Heart right ventricle (tissue), 16 donors: ENCODE measurements around the gene POLE3. TPM values are rescaled to one million over a fixed set of nuclear protein-coding genes. Genes with fewer than 3 reads are reported as not detected.

Experiments
- ATAC-seq, 8 donors: fragments of 200-7000 bp; cut with Tn5 transposase; one replicate each; pipeline ENCODE4 v1.9.1; 2020; ENCODE audit warnings: mild to moderate bottlenecking in 8 of 8, moderate library complexity in 8 of 8, moderate number of reproducible peaks in 1 of 8
- DNase-seq, 2 donors: peaks; one replicate each; pipeline ENCODE4 v3.0.0-alpha.2; 2020
- H3K27ac ChIP-seq, 10 donors: fragments of 200-600 bp; sonication (generic) in 2 of 10; one replicate each; pipeline versions ENCODE4 v1.5.0 to v1.8.0; 2020 to 2022; ENCODE audit warnings: mild to moderate bottlenecking in 3 of 10
- H3K27me3 ChIP-seq, 7 donors: fragments of 200-600 bp; one replicate each; pipeline ENCODE4 v1.8.0; 2021 to 2022; ENCODE audit warnings: mild to moderate bottlenecking in 2 of 7
- H3K36me3 ChIP-seq, 9 donors: fragments of 200-600 bp; sonication (generic) in 1 of 9; one replicate each; pipeline versions ENCODE4 v1.5.0 to v1.8.0; 2020 to 2022; ENCODE audit warnings: mild to moderate bottlenecking in 2 of 9
- H3K4me1 ChIP-seq, 9 donors: fragments of 200-600 bp; sonication (generic) in 1 of 9; one replicate each; pipeline versions ENCODE4 v1.5.0 to v1.8.0; 2020 to 2022; ENCODE audit warnings: mild to moderate bottlenecking in 4 of 9
- H3K4me3 ChIP-seq, 10 donors: fragments of 200-600 bp; sonication (generic) in 2 of 10; one replicate each; pipeline versions ENCODE4 v1.5.0 to v1.8.0; 2020 to 2022; ENCODE audit warnings: mild to moderate bottlenecking in 7 of 10, moderate library complexity in 2 of 10
- H3K9me3 ChIP-seq, 11 donors: fragments of 200-600 bp in 10 of 11; sonication (generic) in 2 of 11; one replicate each; pipeline versions ENCODE4 v1.5.0 to v1.8.0; 2013 to 2022; ENCODE audit warnings: mild to moderate bottlenecking in 2 of 11, control low read depth in 1 of 11, moderate library complexity in 1 of 11
- WGBS, 2 donors: extraction: QIAGEN DNeasy Blood & Tissue Kit; methylation state at CpG; one replicate each; pipeline ENCODE4 v1.1.7; 2013; ENCODE audit warnings: inconsistent platforms in 1 of 2; 5-methylcytosine and 5-hydroxymethylcytosine counted together
- intact Hi-C, 10 donors: fragments of 100-400 bp; cut with DNase I; formaldehyde crosslinking; loops; one replicate each; pipeline versions ENCODE4 v1.11.1 to v1.14.2; 2022
- polyA plus RNA-seq, 2 donors: library from polyadenylated mRNA; stranded (reverse); fragments of 200-250 nt; gene quantifications; one replicate each; pipeline ENCODE4 v1.2.3, GENCODE V29; 2013
- total RNA-seq, 10 donors: library from RNA; stranded (reverse); fragmentation: NEBNext Ultra II Directional in 3 of 10; extraction: Animal tissue kit (Norgen Biotek cat#: 25700) in 3 of 10; gene quantifications; one replicate each; pipeline versions ENCODE4 v1.2.1 to v1.2.4, GENCODE V29; 2021 to 2023
- TF ChIP-seq, protein P1 (sequence below), 9 donors: fragments of 200-600 bp; sonication (generic) in 2 of 9; IDR thresholded peaks; one replicate each; pipeline versions ENCODE4 v1.5.0 to v1.8.0; 2021 to 2022; ENCODE audit warnings: antibody characterized with exemption in 9 of 9, mild to moderate bottlenecking in 5 of 9, moderate library complexity in 1 of 9
- donor health status: Arrhythmogenic right ventricular cardiomyopathy.
- donor health status: ischemic (EF 13 %, LVEDD 7.1; RV severe dilation, severe dysfunction).
- donor health status: healthy with polysubstance abuse.
- donor health status: DM: no; HTN: yes; CAD: no.
- donor health status: DM: no; HTN: no; CAD: no.
- donor health status: ischemic (EF 25% LVEDD 6.9; RV normal size, moderate dysfunction).
- donor health status: ischemic (EF 25% LVEDD 5.7; RV mildly dilated, moderate dysfunction).
- donor health status: healthy.
- donor health status: DM: yes; HTN: yes; CAD: no.
- donor health status: Ischemic cardiomyopathy.
- donor health status: ischemic (EF 35%, LVEDD 5.7; RV mildly dilated, moderate dysfunction).
- donor health status: nonischemic (EF 11% LVEDD 7.7; RV severe dilation, severe dysfunction).
- donor health status: DM: yes; HTN: yes; CAD: no.
- donor health status: PGD.
- donor health status: ischemic (EF 29% LVEDD 5.4; RV normal size, mild dysfunction).
- donor health status: nonischemic (EF 23%, LVEDD 6.1; RV moderate dilation, normal function).

The POLE3 gene
- total and polyA plus RNA-seq, 12 donors, result 14.2 to 45.0 (median 23.1) TPM

DNA sequence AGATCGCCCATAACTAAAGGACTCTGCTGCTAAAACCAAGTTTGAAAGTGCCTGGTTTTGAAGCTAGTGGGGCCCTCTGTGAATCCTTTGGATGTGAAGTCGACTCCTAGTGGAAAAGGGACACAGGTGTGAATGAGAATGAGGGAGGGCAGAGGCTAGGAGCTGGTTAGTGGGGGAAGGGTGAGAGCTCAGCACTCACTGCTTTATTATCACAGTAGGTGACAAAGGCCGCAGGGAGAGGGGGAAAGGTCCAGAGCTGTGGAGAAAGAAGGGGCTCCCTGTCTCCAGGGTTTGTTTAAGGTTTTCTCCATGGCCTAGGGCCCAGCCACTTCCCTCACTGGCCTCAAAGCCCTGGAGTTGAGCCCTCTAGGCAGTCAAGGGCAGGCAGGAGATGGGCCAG, 37.2 kb downstream of the POLE3 start:
- TF ChIP-seq, protein P1, sequence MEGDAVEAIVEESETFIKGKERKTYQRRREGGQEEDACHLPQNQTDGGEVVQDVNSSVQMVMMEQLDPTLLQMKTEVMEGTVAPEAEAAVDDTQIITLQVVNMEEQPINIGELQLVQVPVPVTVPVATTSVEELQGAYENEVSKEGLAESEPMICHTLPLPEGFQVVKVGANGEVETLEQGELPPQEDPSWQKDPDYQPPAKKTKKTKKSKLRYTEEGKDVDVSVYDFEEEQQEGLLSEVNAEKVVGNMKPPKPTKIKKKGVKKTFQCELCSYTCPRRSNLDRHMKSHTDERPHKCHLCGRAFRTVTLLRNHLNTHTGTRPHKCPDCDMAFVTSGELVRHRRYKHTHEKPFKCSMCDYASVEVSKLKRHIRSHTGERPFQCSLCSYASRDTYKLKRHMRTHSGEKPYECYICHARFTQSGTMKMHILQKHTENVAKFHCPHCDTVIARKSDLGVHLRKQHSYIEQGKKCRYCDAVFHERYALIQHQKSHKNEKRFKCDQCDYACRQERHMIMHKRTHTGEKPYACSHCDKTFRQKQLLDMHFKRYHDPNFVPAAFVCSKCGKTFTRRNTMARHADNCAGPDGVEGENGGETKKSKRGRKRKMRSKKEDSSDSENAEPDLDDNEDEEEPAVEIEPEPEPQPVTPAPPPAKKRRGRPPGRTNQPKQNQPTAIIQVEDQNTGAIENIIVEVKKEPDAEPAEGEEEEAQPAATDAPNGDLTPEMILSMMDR (IDR thresholded peaks at IDR 0.05), result no peak
- Histone ChIP-seq H3K27ac (no peak overlapping the region), H3K9me3 (no peaks in the 10 kb centered on the region), H3K4me3 (no peak overlapping the region), H3K27me3 (no peaks in the 10 kb centered on the region), H3K36me3 (peaks cover 0 to 27% (median 16%) of the 10 kb centered on the region in 9 donors), H3K4me1 (peaks cover 0 to 22% (median 11%) of the 10 kb centered on the region in 9 donors)
- DNase-seq, result no peak
- intact Hi-C loops, result no loop called here
- no peak for ATAC-seq
- 70 to 71% methylated on average over 3 of the region's 3 CpGs for WGBS, 2 donors

GRCh38 chr9:113372059-113372458, 38.4 kb downstream of the POLE3 start:
- DNase-seq (no peak), ATAC-seq (no peak)
- Histone ChIP-seq H3K4me1 (peaks cover 0 to 20% (median 11%) of the 10 kb centered on the region in 9 donors), H3K4me3 (no peak overlapping the region), H3K36me3 (peaks cover 0 to 27% (median 16%) of the 10 kb centered on the region in 9 donors), H3K9me3 (no peaks in the 10 kb centered on the region), H3K27ac (no peak overlapping the region), H3K27me3 (no peaks in the 10 kb centered on the region)
- intact Hi-C loops, result no loop called here
- WGBS, 2 donors, result 81 to 84% methylated on average over 5 of the region's 5 CpGs
- TF ChIP-seq, protein P1 (IDR thresholded peaks at IDR 0.05), result no peak

DNA sequence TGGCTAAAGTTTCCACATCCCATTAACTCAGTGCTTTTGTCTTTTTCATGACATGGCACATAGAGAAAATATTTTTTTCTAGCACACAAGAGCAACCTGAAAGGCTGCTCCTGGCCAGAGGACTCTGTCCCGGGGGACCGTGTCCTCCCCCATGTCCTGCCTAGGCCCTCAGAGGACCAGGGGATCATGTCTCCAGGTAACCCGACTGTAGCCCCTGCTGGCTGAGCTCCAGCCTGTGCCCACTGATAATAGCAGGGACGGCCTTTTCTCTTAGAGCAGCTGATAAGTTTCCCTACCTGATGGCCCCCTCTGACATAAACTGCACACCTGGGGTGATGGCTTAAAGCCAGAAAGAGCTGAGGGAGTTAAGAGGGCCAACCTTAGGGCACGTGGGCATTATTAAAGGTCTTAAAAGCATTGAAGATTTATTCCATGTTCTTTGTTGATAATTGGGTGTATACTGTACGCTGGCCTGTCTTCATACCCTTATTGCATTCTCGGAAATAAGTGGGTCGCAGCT, 39.6 kb downstream of the POLE3 start:
- no peak for DNase-seq
- H3K4me3 ChIP-seq, result no peak overlapping the region
- no peak for ATAC-seq
- H3K9me3 ChIP-seq, result no peaks in the 10 kb centered on the region
- peaks cover 0 to 27% (median 16%) of the 10 kb centered on the region in 9 donors for H3K36me3 ChIP-seq
- intact Hi-C loops, result no loop called here
- H3K4me1 ChIP-seq, result peaks cover 0 to 18% (median 6%) of the 10 kb centered on the region in 9 donors
- H3K27me3 ChIP-seq, result no peaks in the 10 kb centered on the region
- TF ChIP-seq, protein P1 (IDR thresholded peaks at IDR 0.05), result no peak
- no peak overlapping the region for H3K27ac ChIP-seq
- 71 to 75% methylated on average over 8 of the region's 8 CpGs for WGBS, 2 donors

DNA sequence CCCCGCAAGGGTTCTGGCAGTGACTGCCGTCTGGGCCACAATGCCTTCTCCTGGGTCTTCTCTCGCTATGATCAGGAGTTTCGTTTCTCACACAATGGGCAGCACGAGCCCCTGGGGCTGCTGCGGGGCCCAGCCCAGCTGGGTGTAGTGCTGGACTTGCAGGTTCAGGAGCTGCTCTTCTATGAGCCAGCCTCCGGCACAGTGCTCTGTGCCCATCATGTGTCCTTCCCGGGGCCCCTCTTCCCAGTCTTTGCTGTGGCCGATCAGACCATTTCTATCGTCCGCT, 40.7 kb downstream of the POLE3 start:
- 76% methylated on average over 11 of the region's 11 CpGs for WGBS, 2 donors
- H3K9me3 ChIP-seq, result no peaks in the 10 kb centered on the region
- intact Hi-C loops, result no loop called here
- H3K4me1 ChIP-seq, result peaks cover 0 to 17% (median 0%) of the 10 kb centered on the region in 9 donors
- TF ChIP-seq, protein P1 (IDR thresholded peaks at IDR 0.05), result no peak
- H3K27ac ChIP-seq, result peak overlapping the region in 1 of 10 donors; percentile 22
- DNase-seq, result no peak
- H3K36me3 ChIP-seq, result peaks cover 0 to 23% (median 13%) of the 10 kb centered on the region in 9 donors
- ATAC-seq, result peak in 2 of 8 donors; percentile 4 to 13
- no peaks in the 10 kb centered on the region for H3K27me3 ChIP-seq
- H3K4me3 ChIP-seq, result no peak overlapping the region
